Activated gamma-delta T cell treated with Interleukin-2 at 50 U/mL for 16 hours (primary cell): ENCODE data around the gene ADORA1.

Experiments used
- DNase-seq: peaks from one replicate; pipeline ENCODE4 v3.0.0-alpha.2; 2020

Gene ADORA1

GRCh38 chr1:203175827-203176241 is 48.3 kb downstream of the ADORA1 start:
- no peak for DNase-seq

DNA sequence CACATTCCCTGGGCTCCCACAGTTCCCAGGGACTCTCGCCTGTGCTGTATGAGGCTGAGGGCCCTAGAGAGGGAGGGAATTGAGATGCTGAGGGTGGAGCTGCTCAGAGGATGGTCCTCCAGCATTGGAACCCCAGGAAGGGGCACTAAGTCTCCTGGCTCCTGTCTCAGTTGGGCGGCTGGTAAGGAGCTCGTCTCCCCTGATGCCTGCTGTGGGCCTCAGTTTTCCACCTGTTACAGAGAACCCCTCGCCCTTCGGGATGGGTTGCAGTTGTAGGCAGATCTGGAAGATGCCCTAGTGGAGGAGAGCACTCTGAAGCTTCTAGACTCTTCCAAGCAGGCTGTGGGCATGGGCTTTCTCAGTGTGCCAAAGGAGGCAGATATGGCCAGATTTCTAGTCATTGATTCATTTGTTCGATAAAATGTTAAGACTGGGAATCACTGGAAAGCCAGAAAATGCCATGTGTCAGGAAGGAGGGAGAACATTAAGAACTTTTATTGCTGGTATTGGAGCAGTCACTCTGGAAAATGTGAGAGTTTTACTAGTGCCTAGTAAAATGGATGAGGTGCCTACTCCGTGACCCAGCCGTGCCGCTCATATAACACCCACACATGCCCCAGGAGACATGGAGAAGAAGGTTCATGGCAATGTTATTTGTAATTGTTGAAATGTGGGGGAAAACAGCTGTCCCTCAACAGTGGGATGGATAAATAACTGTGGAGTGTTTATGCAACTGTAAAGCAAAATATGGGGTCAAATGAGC is 48.9 kb downstream of the ADORA1 start:
- no peak for DNase-seq

GRCh38 chr1:203177036-203177405 is 49.5 kb downstream of the ADORA1 start:
- no peak for DNase-seq

DNA sequence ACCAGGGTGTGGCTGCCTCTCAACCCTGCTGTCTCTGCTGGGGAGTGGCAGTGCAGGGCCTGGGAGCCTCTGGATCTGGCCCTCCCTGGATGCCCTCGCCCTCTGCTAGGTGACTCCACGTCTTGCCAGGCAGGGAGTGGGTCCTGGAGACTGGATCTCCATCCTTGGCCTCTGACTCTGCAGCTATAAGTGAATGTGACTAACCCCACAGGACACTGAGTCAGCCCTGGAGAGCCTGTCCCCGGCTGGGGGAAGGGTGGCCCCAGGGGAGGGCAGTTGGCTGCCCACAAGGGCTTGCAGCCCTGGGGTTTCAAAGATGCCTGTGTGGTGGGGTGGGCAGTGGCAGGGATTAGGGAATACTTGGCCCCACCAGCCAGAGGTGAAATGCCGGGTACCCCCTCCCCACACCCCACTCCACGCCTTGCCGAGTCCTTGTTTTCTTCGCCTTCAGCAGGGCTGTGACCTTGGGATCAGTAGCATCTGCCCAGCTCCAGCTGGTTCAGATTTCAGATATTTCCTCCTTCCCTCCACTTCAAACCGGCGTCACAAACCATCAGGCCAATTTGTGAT is 50.0 kb downstream of the ADORA1 start:
- DNase-seq: no peak

- DNase-seq: no peak
Measured at GRCh38 chr1:203178083-203178482, 50.6 kb downstream of the ADORA1 start.

DNA sequence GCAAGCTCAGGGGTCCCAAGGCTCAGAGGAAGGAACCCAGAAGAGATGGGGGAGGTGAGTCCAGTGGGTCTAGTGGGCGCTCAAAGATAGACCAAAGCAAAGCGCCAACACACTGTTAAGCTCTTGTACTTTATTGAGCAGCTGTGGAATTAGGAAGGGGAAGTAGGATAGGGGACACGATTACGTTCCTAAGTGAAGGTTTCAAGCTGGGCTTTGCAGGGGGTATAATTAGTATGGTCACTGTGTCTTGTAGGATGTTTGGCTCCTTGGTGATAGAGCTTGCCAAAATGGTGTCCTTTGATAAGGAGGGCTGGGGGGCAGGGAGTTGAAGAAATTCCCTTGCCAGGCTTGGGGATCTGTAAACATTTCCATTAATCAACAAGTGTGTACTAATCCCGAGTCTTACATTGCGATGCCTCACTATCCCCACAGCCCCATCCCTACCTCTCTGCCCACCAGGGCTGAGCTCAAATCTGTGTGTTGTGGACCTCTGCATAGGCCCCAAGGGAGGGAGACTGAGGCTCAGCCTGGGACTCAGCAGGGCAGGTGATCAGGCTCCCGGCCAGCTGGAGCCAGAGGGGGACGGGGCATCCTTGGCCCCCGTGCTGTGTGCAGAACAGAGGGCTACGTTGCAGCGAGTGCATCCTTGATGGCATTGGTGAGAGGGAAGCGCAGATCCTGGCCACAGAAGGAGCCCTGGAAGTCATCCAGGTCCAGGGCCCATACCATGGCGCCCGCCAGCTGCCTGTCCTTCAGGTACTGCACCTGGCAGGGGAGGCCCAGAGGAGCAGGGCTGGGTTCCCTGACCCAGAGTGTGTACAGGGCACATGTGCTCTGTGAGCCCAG is 51.5 kb downstream of the ADORA1 start:
- DNase-seq: no peak

DNA sequence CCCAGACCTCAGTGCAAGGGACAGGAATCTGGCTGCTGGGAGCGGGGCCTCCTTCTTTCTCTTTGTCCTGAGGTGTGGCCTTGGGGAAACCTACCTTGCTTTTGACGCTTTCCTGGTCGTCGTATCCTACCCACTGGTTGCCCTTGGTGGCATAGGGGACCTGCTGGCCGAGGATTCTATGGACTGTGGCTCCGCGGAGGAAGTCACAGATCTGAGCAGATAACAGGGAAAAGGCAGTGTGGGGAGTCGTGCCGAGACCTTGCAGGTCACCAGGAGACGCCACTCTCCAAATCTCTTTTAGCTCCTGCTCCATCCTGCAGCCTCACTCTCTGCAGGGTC is 52.1 kb downstream of the ADORA1 start:
- no peak for DNase-seq

DNA sequence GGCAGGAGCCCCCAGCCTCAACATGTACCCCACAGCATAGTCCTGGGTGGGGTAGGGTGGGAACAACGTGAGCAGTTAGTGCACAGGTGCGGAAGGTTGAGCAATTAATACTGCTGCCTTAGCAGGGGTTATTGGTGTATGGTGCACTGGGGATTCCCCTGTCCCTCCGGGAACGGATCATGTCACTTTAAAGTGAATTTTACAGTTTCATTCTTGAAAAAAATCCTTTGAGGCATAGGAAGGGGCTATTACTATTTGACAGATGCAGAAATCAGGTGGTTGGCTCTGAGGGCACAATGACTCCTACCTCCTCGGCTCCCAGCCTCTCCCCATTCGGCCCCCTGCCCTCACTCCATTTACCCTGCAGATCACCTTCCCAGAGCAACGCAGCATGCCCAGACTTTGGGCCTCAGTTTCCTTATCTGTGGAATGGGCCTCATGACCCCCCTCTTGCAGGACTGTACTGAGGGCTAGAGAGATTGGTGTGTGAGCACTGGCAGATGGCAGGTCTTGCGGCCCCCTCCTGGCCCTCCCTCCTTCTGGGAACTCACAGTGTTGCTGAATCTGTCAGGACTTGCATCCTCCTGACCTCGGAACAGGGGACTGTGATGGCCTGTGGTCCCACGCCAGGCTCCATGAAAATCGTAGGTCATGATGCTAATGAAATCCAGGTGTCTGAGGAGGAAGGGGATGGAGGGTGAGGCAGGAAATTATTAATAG is 53.2 kb downstream of the ADORA1 start:
- no peak for DNase-seq

- no peak for DNase-seq
Measured at GRCh38 chr1:203181586-203182386, 54.3 kb downstream of the ADORA1 start.

GRCh38 chr1:203182387-203182953 is 54.9 kb downstream of the ADORA1 start:
- DNase-seq: no peak

DNA sequence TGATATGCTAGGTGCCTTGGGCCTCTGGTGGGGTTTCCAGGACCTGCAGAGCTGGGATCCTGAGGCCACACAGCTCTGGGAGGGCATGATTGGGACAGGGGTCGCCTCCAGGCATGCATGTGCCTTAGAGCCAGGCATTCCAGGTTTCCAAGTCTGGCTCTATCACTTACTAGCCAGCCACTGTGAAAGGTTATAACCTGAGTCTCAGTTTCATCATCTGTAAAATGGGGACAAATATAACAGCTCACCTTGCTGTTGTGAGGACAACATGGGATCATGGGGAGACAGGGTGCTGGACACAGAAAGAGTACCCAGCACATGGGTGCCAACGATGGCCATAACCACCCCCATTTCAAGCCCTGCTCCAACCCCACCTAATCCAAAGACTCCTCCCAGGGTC is 56.3 kb downstream of the ADORA1 start:
- no peak for DNase-seq

DNA sequence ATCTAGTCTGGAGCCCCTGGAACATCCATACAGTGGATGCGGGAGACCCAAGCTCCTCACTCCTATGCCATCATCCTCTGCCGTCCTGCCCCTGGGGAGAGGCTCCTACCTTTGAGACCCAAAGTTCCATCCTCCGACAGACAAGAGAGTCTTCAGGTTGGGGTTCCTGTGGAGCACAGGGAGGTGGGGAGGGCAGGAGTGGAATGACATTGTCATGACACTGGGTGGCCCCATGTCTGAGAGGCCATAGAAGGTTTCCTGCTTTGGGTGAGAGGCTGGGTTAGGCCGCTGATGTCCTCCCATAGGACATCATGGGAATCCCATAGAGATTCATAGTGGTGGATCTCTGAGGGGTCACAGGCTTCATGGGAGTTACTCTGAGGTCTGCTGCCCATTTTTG is 56.9 kb downstream of the ADORA1 start:
- no peak for DNase-seq

- DNase-seq: no peak
Measured at GRCh38 chr1:203185061-203185461, 57.5 kb downstream of the ADORA1 start.

DNA sequence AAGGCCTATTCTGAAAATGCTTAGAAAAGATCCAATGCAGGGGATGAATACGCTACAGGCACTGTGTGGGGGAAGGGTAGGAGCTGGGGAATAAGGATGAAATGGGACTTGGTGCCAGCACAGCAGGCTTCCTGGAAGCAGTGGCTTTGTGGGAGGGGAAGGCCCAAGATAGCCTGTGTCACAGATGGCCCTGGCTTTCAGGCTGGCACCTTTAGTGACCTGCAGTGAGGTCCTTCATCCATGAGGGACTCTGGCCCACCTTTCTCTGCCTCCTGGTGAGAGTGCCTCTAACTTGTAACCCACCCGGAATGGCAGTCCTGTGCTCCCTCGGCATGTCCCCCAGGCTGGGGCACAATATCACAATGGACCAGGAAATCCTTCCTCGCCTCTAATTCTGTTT is 58.1 kb downstream of the ADORA1 start:
- DNase-seq: no peak

DNA sequence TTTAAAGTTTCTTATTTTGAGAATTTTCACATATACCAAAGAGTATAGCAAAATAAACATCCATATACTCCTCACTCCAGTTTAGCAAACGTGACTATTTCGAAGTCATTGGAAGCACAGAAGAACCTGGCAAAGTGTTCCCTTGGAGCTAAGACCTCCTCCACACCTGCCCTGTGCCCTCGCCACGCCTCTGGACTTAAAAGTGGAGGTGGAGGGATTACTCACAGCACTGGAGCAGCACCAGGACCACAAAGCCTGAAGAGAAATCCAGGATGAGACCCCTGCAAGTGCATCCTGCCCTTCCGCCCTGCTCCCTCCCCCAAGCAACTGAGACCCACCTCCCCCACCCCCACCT is 58.5 kb downstream of the ADORA1 start:
- no peak for DNase-seq

GRCh38 chr1:203186446-203187303 is 59.1 kb downstream of the ADORA1 start, which contains the start of gene CHI3L1:
Gene CHI3L1, minus strand, starts transcription at chr1:203186704. Its CDS starts 81 bp downstream, at chr1:203186623.
- DNase-seq: no peak

DNA sequence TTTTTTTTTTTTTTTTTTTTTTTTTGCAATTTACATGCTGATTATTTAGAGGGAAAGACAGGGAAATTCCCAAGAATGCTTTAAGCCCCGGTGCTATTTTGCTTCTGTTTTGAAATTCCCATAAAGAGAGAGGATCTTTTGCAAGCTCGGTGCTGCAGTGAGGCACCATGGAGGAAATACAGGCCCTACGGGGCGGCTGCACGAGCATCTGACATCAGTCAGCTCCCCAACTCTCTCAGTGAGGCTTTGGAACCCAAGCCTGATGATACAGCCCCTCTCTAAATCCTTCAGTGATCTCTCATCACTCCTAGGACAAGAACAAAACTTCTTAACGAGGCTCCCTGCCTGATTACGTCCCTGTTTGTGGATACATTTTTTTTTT is 59.8 kb downstream of the ADORA1 start:
- DNase-seq: no peak

DNA sequence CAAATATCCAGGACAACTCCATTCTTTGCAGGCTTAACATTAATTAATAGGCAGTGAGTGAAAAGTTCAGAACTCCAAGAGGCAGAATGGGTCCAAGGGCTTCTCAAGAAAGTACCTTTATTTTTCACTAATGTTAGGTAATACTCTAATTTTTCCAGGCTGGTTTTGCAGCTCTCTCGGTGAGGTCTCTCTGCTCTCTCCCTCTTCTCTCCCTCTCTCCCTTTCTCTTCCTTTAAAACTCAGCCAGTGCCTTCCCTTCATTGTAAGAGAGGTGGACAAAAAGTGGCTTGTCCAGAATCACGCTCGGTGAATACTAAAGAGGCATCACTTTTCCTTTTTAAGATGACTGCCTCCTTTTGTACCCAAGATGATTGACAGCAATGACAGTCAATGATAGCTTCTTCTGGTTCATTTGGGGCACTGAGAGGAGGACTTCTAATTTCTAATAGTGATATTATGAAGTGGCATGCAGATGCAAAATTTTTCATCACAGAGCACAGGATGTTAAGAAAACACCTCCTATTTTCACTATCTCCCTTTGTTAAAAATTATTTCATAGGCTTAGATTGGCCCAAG is 60.3 kb downstream of the ADORA1 start:
- DNase-seq: no peak

DNA sequence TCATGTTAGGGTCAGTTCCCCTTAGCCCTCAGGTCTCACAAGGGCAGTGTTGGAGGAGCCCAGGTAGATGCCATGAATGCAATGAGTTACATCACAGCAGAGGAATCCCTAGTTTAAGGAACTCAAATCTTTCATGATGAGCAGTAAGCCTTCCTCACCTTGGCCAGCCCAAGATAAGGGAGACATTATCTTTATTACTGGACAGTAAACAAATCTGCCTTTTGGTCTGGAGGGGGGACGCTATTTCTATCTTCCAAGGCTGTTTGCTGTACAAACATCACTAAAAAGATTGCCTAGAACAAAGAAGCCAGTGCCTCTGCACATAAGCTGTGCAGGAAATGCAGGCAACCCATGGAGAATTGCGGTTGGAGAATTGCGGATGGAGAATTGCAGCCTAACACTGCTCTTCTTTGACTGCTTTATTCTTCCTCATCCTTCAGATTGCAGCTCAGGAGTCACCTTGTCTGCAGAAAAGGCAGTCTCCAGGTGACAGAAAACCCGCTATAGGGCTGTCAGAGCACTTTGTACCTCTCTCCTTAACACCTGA is 61.2 kb downstream of the ADORA1 start:
- no peak for DNase-seq

DNA sequence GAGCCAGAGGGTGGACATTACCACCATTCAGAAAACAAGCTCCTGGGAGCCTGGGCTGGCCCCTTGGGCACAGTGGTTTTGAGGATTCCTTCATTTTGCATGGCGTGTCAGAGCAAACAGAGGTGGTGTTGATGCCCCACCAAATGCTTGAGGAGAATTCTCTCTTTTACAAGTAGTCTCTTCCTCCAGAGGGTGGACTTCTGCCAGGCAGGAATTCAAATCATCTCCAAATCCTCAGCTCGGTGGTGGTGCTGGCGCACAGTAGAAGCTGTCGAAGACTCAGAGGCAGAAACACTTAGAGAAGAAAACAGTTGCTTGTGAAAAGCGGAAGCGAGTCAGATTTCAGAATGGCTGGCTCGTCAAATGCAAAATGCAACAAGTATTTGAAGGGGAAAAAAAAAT is 62.4 kb downstream of the ADORA1 start:
- no peak for DNase-seq

DNA sequence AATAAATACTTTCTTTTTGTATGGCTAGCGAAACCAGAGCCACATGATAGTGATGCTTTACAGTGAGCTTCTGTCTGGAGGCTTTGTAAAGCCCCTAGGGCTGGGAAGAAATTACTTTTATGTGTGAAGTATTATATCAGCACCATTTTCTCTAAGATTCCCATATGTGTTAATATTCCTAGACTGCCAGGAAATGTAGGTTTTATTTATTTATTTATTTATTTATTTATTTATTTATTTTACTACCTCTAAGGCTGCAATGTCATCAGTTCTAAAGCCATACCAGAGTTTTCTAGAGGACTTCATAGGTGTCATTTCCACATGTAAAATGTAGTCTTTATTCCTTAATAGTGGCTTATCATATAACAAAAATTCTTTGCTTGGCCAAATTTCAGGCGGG is 63.4 kb downstream of the ADORA1 start:
- no peak for DNase-seq
